ENCODE data around the gene MAPK12. TPM values are rescaled to one million over a fixed set of nuclear protein-coding genes. Genes with fewer than 3 reads are reported as not detected.

MAPK12 gene
- total and polyA plus RNA-seq, 2 of the 4 experiments (the other 2 are of a cell fraction), result 41.0 to 56.3 TPM

- Histone ChIP-seq H3K9me1 (ENCODE audit: insufficient read depth, low read length) (no peaks in the 10 kb centered on the region), H3K27me3 (ENCODE audit: control insufficient read depth, insufficient read depth, low read length) (no peaks in the 10 kb centered on the region), H4K20me1 (ENCODE audit: insufficient read depth, low read length) (peaks cover 71% of the 10 kb centered on the region), H3K9ac (ENCODE audit: low read depth, low read length) (no peak overlapping the region), H2AK9ac (replicated peaks; ENCODE audit: low read depth, low read length, poor library complexity) (no peak overlapping the region), H3K4me3 (ENCODE audit: insufficient read depth, low read depth, low read length) (no peak overlapping the region), H3K36me3 (ENCODE audit: control insufficient read depth, insufficient read depth, low read length) (peaks cover 86% of the 10 kb centered on the region), H4K8ac (ENCODE audit: low read depth in 2 of 2, low read length in 2 of 2) (no peak overlapping the region), H2BK5ac (ENCODE audit: low read depth, low read length, poor library complexity, severe bottlenecking) (no peak overlapping the region), H3K18ac (ENCODE audit: low read depth, low read length) (no peak overlapping the region), H3K79me1 (ENCODE audit: low read depth in 1 of 2, low read length in 2 of 2) (peaks cover 13 to 54% of the 10 kb centered on the region in 2 experiments; a peak in 3 of 4 replicates), H2BK20ac (ENCODE audit: low read depth, low read length) (no peak overlapping the region), H2AK5ac (ENCODE audit: low read depth, low read length) (no peak overlapping the region), H3K9me3 (ENCODE audit: control insufficient read depth, insufficient read depth, low read length) (no peaks in the 10 kb centered on the region), H4K5ac (ENCODE audit: low read depth, low read length) (no peak overlapping the region), H3K56ac (ENCODE audit: extremely low read depth, insufficient read depth, low read length) (no peak overlapping the region), H3K14ac (replicated peaks; ENCODE audit: low read depth, low read length) (no peak overlapping the region), H3K27ac (ENCODE audit: insufficient read depth, low read length) (no peak overlapping the region), H4K91ac (ENCODE audit: insufficient read depth, low read depth, low read length) (no peak overlapping the region), H3K4me2 (ENCODE audit: low read depth, low read length) (no peak overlapping the region), H2BK15ac (ENCODE audit: low read depth, low read length) (no peak overlapping the region), H2AFZ (replicated peaks; ENCODE audit: low read length, poor library complexity) (no peak overlapping the region), H2BK120ac (ENCODE audit: low read depth, low read length) (no peak overlapping the region), H3K4ac (ENCODE audit: low read depth, low read length) (no peak overlapping the region), H3K4me1 (ENCODE audit: control insufficient read depth, insufficient read depth, low read length) (peaks cover 8% of the 10 kb centered on the region), H3K23ac (ENCODE audit: low read depth, low read length) (no peak overlapping the region)
- no TSS peak for BruUV-seq (replicated peaks)
- intact Hi-C loops (cut with micrococcal nuclease) (no loop called here), dilution Hi-C loops (cut with HindIII; ENCODE audit: low sequenced_read_pairs, unreplicated experiment) (no loop called here), in situ Hi-C loops (cut with MboI; ENCODE audit: low sequenced_read_pairs) (no loop called here)
- ChIA-PET POLR2A (ENCODE audit: unreplicated experiment) (no interaction called here), CTCF (no interaction called here)
- 94% methylated on average over 19 of the region's 21 CpGs; no CpG with 5 or more reads in 1 of the 2 experiments for whole genome bisulfite sequencing, 2 experiments (ENCODE audit: extremely low coverage in 2 of 2, insufficient read length in 1 of 2)
- TF ChIP-seq MAFK (IDR thresholded peaks at IDR 0.05; ENCODE audit: low read depth, low read length), result no peak
- no peak for TF ChIP-seq CTCF (conservative IDR thresholded peaks at IDR 0.05; ENCODE audit: low read depth, low read length)
- TF ChIP-seq BHLHE40 (IDR thresholded peaks at IDR 0.05; ENCODE audit: low read depth, low read length), result no peak
- TF ChIP-seq CHD1 (IDR thresholded peaks at IDR 0.05; ENCODE audit: low read depth, low read length), result no peak
- TF ChIP-seq SMC3 (IDR thresholded peaks at IDR 0.05; ENCODE audit: low read depth, low read length), result no peak
- TF ChIP-seq RAD21 (IDR thresholded peaks at IDR 0.05; ENCODE audit: low read length), result no peak
- TF ChIP-seq USF2 (IDR thresholded peaks at IDR 0.05; ENCODE audit: low read depth, low read length), result no peak
- no peak for TF ChIP-seq FOS (IDR thresholded peaks at IDR 0.05; ENCODE audit: low read depth, low read length)
- TF ChIP-seq CEBPB (IDR thresholded peaks at IDR 0.05; ENCODE audit: low read depth, low read length), result no peak
- no peak for TF ChIP-seq MAZ (IDR thresholded peaks at IDR 0.05; ENCODE audit: borderline replicate concordance, low read depth, low read length)
- no peak for TF ChIP-seq RFX5 (IDR thresholded peaks at IDR 0.05; ENCODE audit: low read depth, low read length)
- TF ChIP-seq NFE2L2 (IDR thresholded peaks at IDR 0.05; ENCODE audit: low read depth, low read length), result no peak
- TF ChIP-seq ELK1 (IDR thresholded peaks at IDR 0.05; ENCODE audit: borderline replicate concordance, low read depth, low read length), result no peak
- no peak for TF ChIP-seq RCOR1 (IDR thresholded peaks at IDR 0.05; ENCODE audit: insufficient replicate concordance, low read length)
- TF ChIP-seq POLR2A (IDR thresholded peaks at IDR 0.05; ENCODE audit: low read depth, low read length), result no peak
- DNase-seq (no peak), ATAC-seq (ENCODE audit: low read depth) (no peak)
Measured at GRCh38 chr22:50286275-50286674, 24.8 kb upstream of the MAPK12 start.
